ENCODE measurements around the gene FBXO42. TPM values are rescaled to one million over a fixed set of nuclear protein-coding genes. Genes with fewer than 3 reads are reported as not detected.
A peak's percentile ranks its signal among the peaks of the same experiment; 100 is the strongest.

Gene FBXO42
- total RNA-seq, 1 experiment from 2014 or later, result 21.9 TPM

GRCh38 chr1:16378443-16378842 lies 26.2 kb upstream of the FBXO42 start:
- Mint-ChIP-seq H3K36me3 (ENCODE audit: insufficient read depth, unreplicated experiment) (peaks cover 12% of the 10 kb centered on the region), H3K27ac (ENCODE audit: low read depth, unreplicated experiment) (no peak overlapping the region), H3K27me3 (ENCODE audit: insufficient read depth, unreplicated experiment) (no peaks in the 10 kb centered on the region), H3K4me1 (ENCODE audit: insufficient read depth, unreplicated experiment) (peaks cover 19% of the 10 kb centered on the region), H3K4me3 (ENCODE audit: unreplicated experiment) (no peak overlapping the region), H3K9me3 (ENCODE audit: unreplicated experiment) (no peaks in the 10 kb centered on the region)
- no peak for DNase-seq (ENCODE audit: unreplicated experiment)
- intact Hi-C loops (cut with micrococcal nuclease), result no loop called here
- CTCF ChIA-PET, result interaction anchor here (0.7 to 1.1 kb wide), 2 partner anchors 47 to 64 kb away, joined by 3 read pairs; no protein-coding TSS in a partner anchor
- POLR2A ChIA-PET, result interaction anchor here (0.7 to 1.8 kb wide), 4 partner anchors 10 to 98 kb away, joined by 3 to 6 read pairs (median 4); no protein-coding TSS in a partner anchor
- BruUV-seq (replicated peaks), result no TSS peak
- no peak for TF ChIP-seq CTCF (IDR thresholded peaks at IDR 0.05; ENCODE audit: unreplicated experiment)

- CTCF ChIA-PET, result interaction anchor here (0.6 to 1.8 kb wide), 2 partner anchors 48 to 295 kb away, joined by 3 to 7 read pairs; no protein-coding TSS in a partner anchor
- Mint-ChIP-seq H3K27ac (ENCODE audit: low read depth, unreplicated experiment) (no peak overlapping the region), H3K36me3 (ENCODE audit: insufficient read depth, unreplicated experiment) (peaks cover 19% of the 10 kb centered on the region), H3K4me1 (ENCODE audit: insufficient read depth, unreplicated experiment) (peaks cover 21% of the 10 kb centered on the region), H3K27me3 (ENCODE audit: insufficient read depth, unreplicated experiment) (no peaks in the 10 kb centered on the region), H3K9me3 (ENCODE audit: unreplicated experiment) (no peaks in the 10 kb centered on the region), H3K4me3 (ENCODE audit: unreplicated experiment) (no peak overlapping the region)
- intact Hi-C loops (cut with micrococcal nuclease), result no loop called here
- POLR2A ChIA-PET, result interaction anchor here (0.7 kb wide), 1 partner anchor 85 kb away, joined by 7 read pairs; no protein-coding TSS in a partner anchor
- BruUV-seq (replicated peaks), result no TSS peak
- no peak for DNase-seq (ENCODE audit: unreplicated experiment)
- TF ChIP-seq CTCF (IDR thresholded peaks at IDR 0.05; ENCODE audit: unreplicated experiment), result no peak
Measured at GRCh38 chr1:16376971-16377370, 24.7 kb upstream of the FBXO42 start.

GRCh38 chr1:16375521-16376340 lies 23.5 kb upstream of the FBXO42 start:
- H3K27ac Mint-ChIP-seq (ENCODE audit: low read depth, unreplicated experiment), result peak overlapping the region; percentile 42
- POLR2A ChIA-PET, result interaction anchor here (0.8 to 3.0 kb wide), 4 partner anchors 8 to 24 kb away, joined by 3 to 14 read pairs (median 4); no protein-coding TSS in a partner anchor
- H3K27me3 Mint-ChIP-seq (ENCODE audit: insufficient read depth, unreplicated experiment), result no peaks in the 10 kb centered on the region
- no peak for TF ChIP-seq CTCF (IDR thresholded peaks at IDR 0.05; ENCODE audit: unreplicated experiment)
- peak; percentile 41 for DNase-seq (ENCODE audit: unreplicated experiment)
- peaks cover 19% of the 10 kb centered on the region for H3K36me3 Mint-ChIP-seq (ENCODE audit: insufficient read depth, unreplicated experiment)
- H3K4me3 Mint-ChIP-seq (ENCODE audit: unreplicated experiment), result no peak overlapping the region
- CTCF ChIA-PET, result interaction anchor here (0.6 to 1.8 kb wide), 4 partner anchors 13 to 576 kb away, joined by 3 to 7 read pairs (median 4); no protein-coding TSS in a partner anchor
- peaks cover 26% of the 10 kb centered on the region for H3K4me1 Mint-ChIP-seq (ENCODE audit: insufficient read depth, unreplicated experiment)
- no TSS peak for BruUV-seq (replicated peaks)
- no peaks in the 10 kb centered on the region for H3K9me3 Mint-ChIP-seq (ENCODE audit: unreplicated experiment)
- intact Hi-C loops (cut with micrococcal nuclease), result no loop called here

- Mint-ChIP-seq H3K4me3 (ENCODE audit: unreplicated experiment) (no peak overlapping the region), H3K9me3 (ENCODE audit: unreplicated experiment) (no peaks in the 10 kb centered on the region), H3K4me1 (ENCODE audit: insufficient read depth, unreplicated experiment) (peaks cover 28% of the 10 kb centered on the region), H3K36me3 (ENCODE audit: insufficient read depth, unreplicated experiment) (peaks cover 22% of the 10 kb centered on the region), H3K27me3 (ENCODE audit: insufficient read depth, unreplicated experiment) (no peaks in the 10 kb centered on the region), H3K27ac (ENCODE audit: low read depth, unreplicated experiment) (peak overlapping the region; percentile 50)
- CTCF ChIA-PET, result interaction anchor here (0.6 kb wide), 1 partner anchor 274 kb away, joined by 4 read pairs; no protein-coding TSS in a partner anchor
- no peak for TF ChIP-seq CTCF (IDR thresholded peaks at IDR 0.05; ENCODE audit: unreplicated experiment)
- no TSS peak for BruUV-seq (replicated peaks)
- POLR2A ChIA-PET, result interaction anchor here (0.7 to 3.0 kb wide), 3 partner anchors 9 to 13 kb away, joined by 3 to 14 read pairs (median 3); no protein-coding TSS in a partner anchor
- intact Hi-C loops (cut with micrococcal nuclease), result no loop called here
- no peak for DNase-seq (ENCODE audit: unreplicated experiment)
Measured at GRCh38 chr1:16374266-16374665, 22.0 kb upstream of the FBXO42 start.
